BLaER1 treated with 17β-estradiol and CSF1 and Interleukin-3, amounts not matched to agents 10 nM and 100 nM (cell line): ENCODE data around the gene CYP4V2.
A peak's percentile ranks its signal among the peaks of the same experiment; 100 is the strongest.

Experiments
- H3K27ac ChIP-seq, 11 experiments: shearing (Covaris generic); formaldehyde crosslinking; 2 replicates each; pipeline ENCODE4 v1.8.1; 2022
- H3K27me3 ChIP-seq, 11 experiments: shearing (Covaris generic); formaldehyde crosslinking; 2 replicates each; pipeline ENCODE4 v1.8.1; 2022
- H3K36me3 ChIP-seq, 11 experiments: shearing (Covaris generic); formaldehyde crosslinking; 2 replicates each; pipeline ENCODE4 v1.8.1; 2022
- H3K4me1 ChIP-seq, 10 experiments: shearing (Covaris generic); formaldehyde crosslinking; 2 replicates each; pipeline ENCODE4 v1.8.1; 2022
- H3K4me2 ChIP-seq, 11 experiments: shearing (Covaris generic); formaldehyde crosslinking; 2 replicates each; pipeline ENCODE4 v1.8.1; 2022
- H3K4me3 ChIP-seq, 10 experiments: shearing (Covaris generic); formaldehyde crosslinking; 2 replicates each; pipeline ENCODE4 v1.8.1; 2022
- H3K9ac ChIP-seq, 11 experiments: shearing (Covaris generic); formaldehyde crosslinking; 2 replicates each; pipeline ENCODE4 v1.8.1; 2022
- H3K9me3 ChIP-seq, 11 experiments: shearing (Covaris generic); formaldehyde crosslinking; replicated peaks in 1 of 11; 2 replicates each; pipeline ENCODE4 v1.8.1; 2022
- H4K20me1 ChIP-seq, 11 experiments: shearing (Covaris generic); formaldehyde crosslinking; 2 replicates each; pipeline ENCODE4 v1.8.1; 2022
- Cebpa-rat ChIP-seq, 11 experiments: shearing (Covaris generic); IDR thresholded peaks; 2 replicates each; pipeline ENCODE4 v1.8.1; 2022

CYP4V2 gene

GRCh38 chr4:186191200-186192065, at the start of gene CYP4V2:
TSS of gene CYP4V2 (plus strand) at chr4:186191567. CDS start at chr4:186191824, 257 bp downstream.
- peak in 3 of 11 experiments; percentile 27 to 56 (median 47); a peak in 2 of 22 replicates for TF ChIP-seq Cebpa-rat (IDR thresholded peaks at IDR 0.05)
- Histone ChIP-seq H3K27ac (peak within 1 kb of the TSS; percentile 75 to 98 (median 94)), H3K4me2 (peak within 1 kb of the TSS; percentile 85 to 99 (median 92)), H3K27me3 (no peaks in the 10 kb centered on the region), H3K9me3 (no peaks in the 10 kb centered on the region; a peak in 1 of 22 replicates), H3K4me3 (peak within 1 kb of the TSS; percentile 78 to 96 (median 85)), H3K9ac (peak within 1 kb of the TSS; percentile 86 to 97 (median 92)), H3K4me1 (peaks cover 24 to 36% (median 33%) of the 10 kb centered on the region in 10 experiments), H3K36me3 (peaks cover 11 to 25% (median 20%) of the 10 kb centered on the region in 11 experiments; a peak in 18 of 22 replicates), H4K20me1 (no peaks in the 10 kb centered on the region; a peak in 1 of 22 replicates)

GRCh38 chr4:186144198-186144945, 47.0 kb upstream of the CYP4V2 start:
- Histone ChIP-seq H3K27ac (no peak overlapping the region), H3K9me3 (peaks cover 0 to 10% (median 0%) of the 10 kb centered on the region in 11 experiments; a peak in 3 of 22 replicates), H3K4me2 (peak overlapping the region; percentile 62 to 83 (median 78)), H3K36me3 (no peaks in the 10 kb centered on the region), H3K4me1 (0 out of 20 replicates have a peak, but pooled peaks cover 0 to 5% (median 0%) of the 10 kb centered on the region in 10 experiments), H3K9ac (peak overlapping the region in 5 of 11 experiments; percentile 7 to 46 (median 31); a peak in 5 of 22 replicates), H4K20me1 (no peaks in the 10 kb centered on the region; a peak in 1 of 22 replicates), H3K4me3 (peak overlapping the region; percentile 51 to 69 (median 58)), H3K27me3 (peaks cover 32 to 46% (median 41%) of the 10 kb centered on the region in 11 experiments)
- TF ChIP-seq Cebpa-rat (IDR thresholded peaks at IDR 0.05), result no peak

- Histone ChIP-seq H3K36me3 (no peaks in the 10 kb centered on the region), H3K4me2 (peak overlapping the region; percentile 62 to 83 (median 78)), H4K20me1 (no peaks in the 10 kb centered on the region; a peak in 1 of 22 replicates), H3K4me3 (peak overlapping the region; percentile 51 to 69 (median 58)), H3K9ac (peak overlapping the region in 8 of 11 experiments; percentile 7 to 55 (median 35); a peak in 9 of 22 replicates), H3K9me3 (peaks cover 0 to 10% (median 0%) of the 10 kb centered on the region in 11 experiments; a peak in 3 of 22 replicates), H3K4me1 (0 out of 20 replicates have a peak, but pooled peaks cover 0 to 5% (median 0%) of the 10 kb centered on the region in 10 experiments), H3K27ac (no peak overlapping the region), H3K27me3 (peaks cover 32 to 46% (median 41%) of the 10 kb centered on the region in 11 experiments)
- no peak for TF ChIP-seq Cebpa-rat (IDR thresholded peaks at IDR 0.05)
Observed at GRCh38 chr4:186144946-186145569, 46.3 kb upstream of the CYP4V2 start.

- no peak for TF ChIP-seq Cebpa-rat (IDR thresholded peaks at IDR 0.05)
- Histone ChIP-seq H3K36me3 (no peaks in the 10 kb centered on the region), H3K4me2 (no peak overlapping the region), H3K27me3 (peaks cover 32 to 46% (median 41%) of the 10 kb centered on the region in 11 experiments), H3K4me1 (0 out of 20 replicates have a peak, but pooled peaks cover 0 to 5% (median 0%) of the 10 kb centered on the region in 10 experiments), H3K27ac (no peak overlapping the region), H3K9me3 (peaks cover 0 to 10% (median 0%) of the 10 kb centered on the region in 11 experiments; a peak in 3 of 22 replicates), H3K4me3 (no peak overlapping the region), H4K20me1 (no peaks in the 10 kb centered on the region; a peak in 1 of 22 replicates), H3K9ac (no peak overlapping the region)
Observed at GRCh38 chr4:186146458-186146857, 44.9 kb upstream of the CYP4V2 start.

GRCh38 chr4:186148336-186148975, 42.9 kb upstream of the CYP4V2 start:
- Histone ChIP-seq H4K20me1 (no peaks in the 10 kb centered on the region), H3K9ac (no peak overlapping the region), H3K4me2 (no peak overlapping the region), H3K9me3 (peaks cover 0 to 10% (median 0%) of the 10 kb centered on the region in 11 experiments; a peak in 3 of 22 replicates), H3K4me3 (no peak overlapping the region), H3K27me3 (peaks cover 32 to 41% (median 39%) of the 10 kb centered on the region in 11 experiments), H3K27ac (no peak overlapping the region), H3K36me3 (no peaks in the 10 kb centered on the region), H3K4me1 (0 out of 20 replicates have a peak, but pooled peaks cover 0 to 5% (median 0%) of the 10 kb centered on the region in 10 experiments)
- TF ChIP-seq Cebpa-rat (IDR thresholded peaks at IDR 0.05), result no peak

- no peak for TF ChIP-seq Cebpa-rat (IDR thresholded peaks at IDR 0.05)
- H3K4me2 ChIP-seq, result no peak overlapping the region
- H3K4me3 ChIP-seq, result no peak overlapping the region
Observed at GRCh38 chr4:186149872-186150271, 41.5 kb upstream of the CYP4V2 start.

GRCh38 chr4:186150926-186151325, 40.4 kb upstream of the CYP4V2 start:
- no peak overlapping the region for H3K4me3 ChIP-seq
- H3K9me3 ChIP-seq, result peaks cover 0 to 13% (median 8%) of the 10 kb centered on the region in 11 experiments; a peak in 8 of 22 replicates
- H3K9ac ChIP-seq, result no peak overlapping the region
- H3K36me3 ChIP-seq, result no peaks in the 10 kb centered on the region
- H3K27me3 ChIP-seq, result peaks cover 12 to 17% (median 14%) of the 10 kb centered on the region in 11 experiments
- no peak overlapping the region for H3K27ac ChIP-seq
- no peak overlapping the region for H3K4me2 ChIP-seq
- TF ChIP-seq Cebpa-rat (IDR thresholded peaks at IDR 0.05), result no peak
- H4K20me1 ChIP-seq, result no peaks in the 10 kb centered on the region
- no peaks in the 10 kb centered on the region for H3K4me1 ChIP-seq

More at GRCh38 chr4:186149872-186150271, 41.5 kb upstream of the CYP4V2 start:
- Histone ChIP-seq H3K4me1 (no peaks in the 10 kb centered on the region), H3K9ac (no peak overlapping the region), H3K9me3 (peaks cover 0 to 11% (median 3%) of the 10 kb centered on the region in 11 experiments; a peak in 10 of 22 replicates), H3K36me3 (no peaks in the 10 kb centered on the region), H3K27me3 (peaks cover 22 to 28% (median 25%) of the 10 kb centered on the region in 11 experiments), H3K27ac (no peak overlapping the region), H4K20me1 (no peaks in the 10 kb centered on the region)

- Histone ChIP-seq H3K4me1 (no peaks in the 10 kb centered on the region), H3K27ac (no peak overlapping the region), H3K9ac (no peak overlapping the region), H4K20me1 (no peaks in the 10 kb centered on the region), H3K4me2 (no peak overlapping the region), H3K4me3 (no peak overlapping the region), H3K9me3 (peaks cover 0 to 13% (median 8%) of the 10 kb centered on the region in 11 experiments; a peak in 8 of 22 replicates), H3K27me3 (peaks cover 6 to 11% (median 8%) of the 10 kb centered on the region in 11 experiments), H3K36me3 (no peaks in the 10 kb centered on the region)
- no peak for TF ChIP-seq Cebpa-rat (IDR thresholded peaks at IDR 0.05)
Observed at GRCh38 chr4:186151499-186151898, 39.9 kb upstream of the CYP4V2 start.
